ENCODE data around the gene MDK.

MDK gene

DNA sequence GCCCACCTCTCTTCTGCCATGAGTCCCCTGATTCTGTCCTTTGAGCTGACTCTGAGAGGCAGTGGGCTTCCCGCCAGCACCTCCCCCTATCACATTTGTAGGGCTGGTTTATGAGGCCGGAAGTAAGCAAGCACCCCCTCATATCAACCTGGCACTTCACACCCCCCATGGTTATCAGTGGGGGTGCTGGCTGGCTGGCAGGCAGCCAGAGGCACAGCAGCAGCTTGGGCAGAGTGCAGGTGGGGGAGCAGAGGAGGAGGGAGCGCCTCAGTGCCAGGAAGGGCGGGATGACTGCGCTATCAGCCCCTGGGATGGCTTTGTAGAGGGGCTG, 33.0 kb downstream of the MDK start:
- H3K79me2 ChIP-seq (ENCODE audit: control insufficient read depth, low read length), result no peaks in the 10 kb centered on the region
- no peaks in the 10 kb centered on the region for H3K9me3 ChIP-seq (ENCODE audit: control insufficient read depth, insufficient read depth, low read length)
- H3K9me2 ChIP-seq (replicated peaks; ENCODE audit: control insufficient read depth, low read length), result no peaks in the 10 kb centered on the region
- no peak overlapping the region for H3K4me3 ChIP-seq (ENCODE audit: low read length)
- no peak overlapping the region for H3K27ac ChIP-seq (ENCODE audit: low read depth, low read length)
- H3K4me1 ChIP-seq (ENCODE audit: control insufficient read depth, low read length), result no peaks in the 10 kb centered on the region
- H3K27me3 ChIP-seq (ENCODE audit: control insufficient read depth, low read length), result no peaks in the 10 kb centered on the region
- peaks cover 18% of the 10 kb centered on the region; the same call in 1 of the 2 replicates for H3K36me3 ChIP-seq (ENCODE audit: control insufficient read depth, low read length)
- TF ChIP-seq EZH2phosphoT487 (IDR thresholded peaks at IDR 0.05; ENCODE audit: borderline replicate concordance, low read length), result no peak
- TF ChIP-seq, protein P1, sequence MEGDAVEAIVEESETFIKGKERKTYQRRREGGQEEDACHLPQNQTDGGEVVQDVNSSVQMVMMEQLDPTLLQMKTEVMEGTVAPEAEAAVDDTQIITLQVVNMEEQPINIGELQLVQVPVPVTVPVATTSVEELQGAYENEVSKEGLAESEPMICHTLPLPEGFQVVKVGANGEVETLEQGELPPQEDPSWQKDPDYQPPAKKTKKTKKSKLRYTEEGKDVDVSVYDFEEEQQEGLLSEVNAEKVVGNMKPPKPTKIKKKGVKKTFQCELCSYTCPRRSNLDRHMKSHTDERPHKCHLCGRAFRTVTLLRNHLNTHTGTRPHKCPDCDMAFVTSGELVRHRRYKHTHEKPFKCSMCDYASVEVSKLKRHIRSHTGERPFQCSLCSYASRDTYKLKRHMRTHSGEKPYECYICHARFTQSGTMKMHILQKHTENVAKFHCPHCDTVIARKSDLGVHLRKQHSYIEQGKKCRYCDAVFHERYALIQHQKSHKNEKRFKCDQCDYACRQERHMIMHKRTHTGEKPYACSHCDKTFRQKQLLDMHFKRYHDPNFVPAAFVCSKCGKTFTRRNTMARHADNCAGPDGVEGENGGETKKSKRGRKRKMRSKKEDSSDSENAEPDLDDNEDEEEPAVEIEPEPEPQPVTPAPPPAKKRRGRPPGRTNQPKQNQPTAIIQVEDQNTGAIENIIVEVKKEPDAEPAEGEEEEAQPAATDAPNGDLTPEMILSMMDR (IDR thresholded peaks at IDR 0.05; ENCODE audit: low read depth, low read length, poor library complexity, severe bottlenecking), result no peak
- no peaks in the 10 kb centered on the region for H3F3A ChIP-seq (ENCODE audit: control insufficient read depth, insufficient read depth)
- H3K4me2 ChIP-seq (ENCODE audit: low read length), result no peak overlapping the region
- no peaks in the 10 kb centered on the region for H4K20me1 ChIP-seq (ENCODE audit: control insufficient read depth, insufficient read depth, low read depth, low read length)

DNA sequence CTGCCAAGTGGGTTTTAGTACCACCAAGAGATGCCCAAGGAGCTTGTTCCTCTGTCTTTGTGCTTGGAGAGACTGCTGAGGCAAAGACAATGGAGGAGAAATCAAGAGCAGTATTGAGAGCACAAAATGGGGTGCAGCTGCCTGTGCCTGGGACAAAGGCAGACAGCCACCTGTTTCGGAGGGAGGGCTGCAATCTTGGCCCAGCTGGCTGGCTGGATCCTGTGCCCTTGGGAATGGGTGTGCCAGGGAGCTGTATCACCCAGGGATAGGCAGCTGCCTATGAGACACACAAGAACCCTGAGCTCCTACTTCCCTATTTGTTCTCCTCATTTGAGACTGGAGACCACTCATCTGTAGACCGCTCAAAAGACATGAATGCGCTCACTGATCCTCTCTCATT, 33.4 kb downstream of the MDK start:
- H4K20me1 ChIP-seq (ENCODE audit: control insufficient read depth, insufficient read depth, low read depth, low read length), result no peaks in the 10 kb centered on the region
- H3K9me2 ChIP-seq (replicated peaks; ENCODE audit: control insufficient read depth, low read length), result no peaks in the 10 kb centered on the region
- no peaks in the 10 kb centered on the region for H3K9me3 ChIP-seq (ENCODE audit: control insufficient read depth, insufficient read depth, low read length)
- no peak for TF ChIP-seq EZH2phosphoT487 (IDR thresholded peaks at IDR 0.05; ENCODE audit: borderline replicate concordance, low read length)
- TF ChIP-seq, protein P1 (IDR thresholded peaks at IDR 0.05; ENCODE audit: low read depth, low read length, poor library complexity, severe bottlenecking), result no peak
- H3K27me3 ChIP-seq (ENCODE audit: control insufficient read depth, low read length), result no peaks in the 10 kb centered on the region
- H3K79me2 ChIP-seq (ENCODE audit: control insufficient read depth, low read length), result no peaks in the 10 kb centered on the region
- peaks cover 18% of the 10 kb centered on the region; the same call in 1 of the 2 replicates for H3K36me3 ChIP-seq (ENCODE audit: control insufficient read depth, low read length)
- H3K27ac ChIP-seq (ENCODE audit: low read depth, low read length), result no peak overlapping the region
- H3K4me1 ChIP-seq (ENCODE audit: control insufficient read depth, low read length), result no peaks in the 10 kb centered on the region
- H3K4me3 ChIP-seq (ENCODE audit: low read length), result no peak overlapping the region
- no peak overlapping the region for H3K4me2 ChIP-seq (ENCODE audit: low read length)
- no peaks in the 10 kb centered on the region for H3F3A ChIP-seq (ENCODE audit: control insufficient read depth, insufficient read depth)

DNA sequence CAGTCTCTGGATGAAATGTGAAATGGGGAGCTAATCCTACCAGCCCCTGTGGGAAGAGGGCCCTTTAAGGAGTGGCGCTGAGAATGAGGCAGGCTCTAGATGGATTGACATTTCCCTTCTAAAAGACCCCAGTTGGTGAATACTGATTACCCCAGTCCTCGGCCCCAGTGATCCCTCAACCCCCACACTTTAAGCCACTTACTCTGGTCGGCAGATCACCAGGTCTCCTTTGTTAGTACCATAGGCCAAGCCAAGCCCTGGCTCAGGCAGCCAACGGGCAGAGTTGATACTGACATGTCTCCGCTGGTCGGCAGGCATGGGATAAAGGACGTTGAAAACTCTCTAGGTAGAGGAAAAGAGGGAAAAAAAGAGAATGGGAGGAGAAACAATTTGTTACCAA, 36.2 kb downstream of the MDK start:
- TF ChIP-seq, protein P1 (IDR thresholded peaks at IDR 0.05; ENCODE audit: low read depth, low read length, poor library complexity, severe bottlenecking), result no peak
- TF ChIP-seq EZH2phosphoT487 (IDR thresholded peaks at IDR 0.05; ENCODE audit: borderline replicate concordance, low read length), result no peak

DNA sequence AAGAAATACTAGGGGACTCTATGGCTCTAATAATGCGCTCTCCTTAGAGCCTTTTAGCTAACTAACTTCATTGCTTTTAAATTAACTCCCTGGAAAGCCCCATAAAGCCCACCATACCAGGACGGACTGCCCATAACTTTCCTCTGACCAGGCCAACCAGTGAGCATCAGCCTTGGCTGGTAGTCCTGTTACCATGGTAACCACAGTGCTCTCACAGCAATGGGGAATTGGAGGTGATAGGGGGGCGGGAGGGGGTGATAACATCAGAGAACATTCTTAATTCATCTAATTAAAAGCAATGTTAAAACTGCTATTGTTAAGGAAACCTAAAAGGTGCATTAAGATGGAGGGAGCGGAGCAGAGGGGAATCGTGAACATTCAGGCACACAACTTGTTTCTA, 37.3 kb downstream of the MDK start:
- H3K27me3 ChIP-seq (ENCODE audit: control insufficient read depth, low read length), result no peaks in the 10 kb centered on the region
- no peaks in the 10 kb centered on the region for H3K9me2 ChIP-seq (replicated peaks; ENCODE audit: control insufficient read depth, low read length)
- no peak overlapping the region for H3K27ac ChIP-seq (ENCODE audit: low read depth, low read length)
- no peak overlapping the region for H3K4me2 ChIP-seq (ENCODE audit: low read length)
- H3K36me3 ChIP-seq (ENCODE audit: control insufficient read depth, low read length), result peaks cover 18% of the 10 kb centered on the region
- H4K20me1 ChIP-seq (ENCODE audit: control insufficient read depth, insufficient read depth, low read depth, low read length), result no peaks in the 10 kb centered on the region
- no peaks in the 10 kb centered on the region for H3K9me3 ChIP-seq (ENCODE audit: control insufficient read depth, insufficient read depth, low read length)
- H3F3A ChIP-seq (ENCODE audit: control insufficient read depth, insufficient read depth), result no peaks in the 10 kb centered on the region
- TF ChIP-seq, protein P1 (IDR thresholded peaks at IDR 0.05; ENCODE audit: low read depth, low read length, poor library complexity, severe bottlenecking), result no peak
- no peak for TF ChIP-seq EZH2phosphoT487 (IDR thresholded peaks at IDR 0.05; ENCODE audit: borderline replicate concordance, low read length)
- H3K79me2 ChIP-seq (ENCODE audit: control insufficient read depth, low read length), result no peaks in the 10 kb centered on the region
- H3K4me3 ChIP-seq (ENCODE audit: low read length), result no peak overlapping the region
- no peaks in the 10 kb centered on the region for H3K4me1 ChIP-seq (ENCODE audit: control insufficient read depth, low read length)

More for the DNA sequence above, 36.2 kb downstream of the MDK start:
- Histone ChIP-seq H3K27me3 (ENCODE audit: control insufficient read depth, low read length) (no peaks in the 10 kb centered on the region), H3K4me3 (ENCODE audit: low read length) (no peak overlapping the region), H3K36me3 (ENCODE audit: control insufficient read depth, low read length) (peaks cover 18% of the 10 kb centered on the region), H3K9me2 (replicated peaks; ENCODE audit: control insufficient read depth, low read length) (no peaks in the 10 kb centered on the region), H3F3A (ENCODE audit: control insufficient read depth, insufficient read depth) (no peaks in the 10 kb centered on the region), H4K20me1 (ENCODE audit: control insufficient read depth, insufficient read depth, low read depth, low read length) (no peaks in the 10 kb centered on the region), H3K79me2 (ENCODE audit: control insufficient read depth, low read length) (no peaks in the 10 kb centered on the region), H3K4me2 (ENCODE audit: low read length) (no peak overlapping the region), H3K9me3 (ENCODE audit: control insufficient read depth, insufficient read depth, low read length) (no peaks in the 10 kb centered on the region), H3K27ac (ENCODE audit: low read depth, low read length) (no peak overlapping the region), H3K4me1 (ENCODE audit: control insufficient read depth, low read length) (no peaks in the 10 kb centered on the region)
